SK-N-SH (cell line): ENCODE results near the gene GRID2IP.

Experiments used
- CTCF ChIP-seq: fragments of 200-600 bp; sonication (generic); IDR thresholded peaks from 2 replicates; pipeline ENCODE4 v1.6.1; 2017; ENCODE audit warnings: antibody characterized with exemption, mild to moderate bottlenecking, moderate library complexity
- EP300 ChIP-seq, 2 experiments: IDR thresholded peaks; 2 replicates each; pipeline versions ENCODE4 v1.4.0 to v1.6.1; 2012; ENCODE audit warnings: borderline replicate concordance in 1 of 2, low read depth in 1 of 2, low read length in 1 of 2
- EZH2phosphoT487 ChIP-seq: fragments of 200-600 bp; sonication (generic); IDR thresholded peaks from 2 replicates; pipeline ENCODE4 v1.6.1; 2017; ENCODE audit warnings: low read depth, mixed run types, mild to moderate bottlenecking, antibody characterized with exemption, moderate library complexity, borderline replicate concordance
- MAX ChIP-seq: IDR thresholded peaks from 2 replicates; pipeline ENCODE4 v1.4.0; 2012; ENCODE audit warnings: low read depth
- POLR2AphosphoS5 ChIP-seq: IDR thresholded peaks from 2 replicates; pipeline ENCODE4 v1.6.1; 2012; ENCODE audit warnings: low read depth, low read length
- RCOR1 ChIP-seq: fragments of 150-350 bp; IDR thresholded peaks from 2 replicates; pipeline ENCODE4 v1.6.1; 2017; ENCODE audit warnings: antibody characterized with exemption, low read length
- RFX5 ChIP-seq: IDR thresholded peaks from 2 replicates; pipeline ENCODE4 v1.6.1; 2012; ENCODE audit warnings: mild to moderate bottlenecking, improper control_type of control experiment, low read length
- TAF1 ChIP-seq: IDR thresholded peaks from 2 replicates; pipeline ENCODE4 v1.6.1; 2012; ENCODE audit warnings: low read depth, mild to moderate bottlenecking, low read length, moderate library complexity, borderline replicate concordance
- TEAD4 ChIP-seq: IDR thresholded peaks from 2 replicates; pipeline ENCODE4 v1.4.0; 2012; ENCODE audit warnings: mild to moderate bottlenecking, borderline replicate concordance; ENCODE audit not compliant: insufficient read depth
- TF ChIP-seq, protein P1 (sequence below): fragments of 150-350 bp; IDR thresholded peaks from 2 replicates; pipeline ENCODE4 v1.6.1; 2017; ENCODE audit warnings: antibody characterized with exemption, low read length, low read depth, borderline replicate concordance
- TF ChIP-seq, protein P2 (sequence below): IDR thresholded peaks from 2 replicates; pipeline ENCODE4; 2012

DNA sequence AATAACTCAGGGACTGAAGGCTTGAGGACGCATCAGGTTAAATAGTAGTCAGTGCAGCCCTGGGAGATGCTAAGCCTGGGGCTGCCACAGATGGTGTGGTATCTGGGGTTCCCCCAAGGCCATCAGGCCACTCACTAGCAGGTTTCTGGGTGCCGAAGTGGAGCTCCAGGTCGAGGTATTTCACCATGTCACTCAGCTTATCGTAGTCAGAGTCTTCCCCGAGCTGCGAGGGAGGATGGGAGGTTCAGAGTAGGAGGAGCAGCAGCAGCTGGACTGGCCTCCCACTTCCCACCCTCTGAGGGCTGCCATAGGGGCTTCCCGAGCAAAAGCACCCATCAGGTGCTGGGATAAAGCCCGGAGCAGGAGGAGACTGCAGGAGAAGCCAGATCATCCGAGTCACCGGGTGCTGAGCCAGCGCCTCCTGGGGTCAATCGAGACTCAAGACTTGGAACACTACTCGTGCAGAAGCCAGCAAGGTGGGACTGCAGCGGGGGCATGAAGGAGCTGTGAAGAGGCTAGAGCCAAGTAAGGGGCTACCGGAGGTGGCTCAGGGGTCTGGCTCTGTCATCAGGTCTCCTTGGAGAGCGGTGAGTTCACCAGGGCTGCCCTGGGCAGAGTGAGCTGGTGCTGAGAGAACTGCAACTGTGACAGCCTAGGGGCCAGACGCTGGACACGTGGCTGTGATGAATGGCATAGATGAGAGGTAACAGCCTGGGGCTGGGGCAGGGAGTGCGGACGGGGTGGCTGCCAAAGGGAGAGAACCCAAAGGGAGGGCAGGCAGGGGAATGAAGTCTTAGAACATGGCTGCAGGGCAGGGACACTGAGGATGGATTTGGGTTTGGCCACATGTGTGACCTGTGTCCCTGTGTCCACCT lies 45.3 kb downstream of the GRID2IP start:
- TF ChIP-seq TAF1, result no peak
- no peak for TF ChIP-seq EZH2phosphoT487
- TF ChIP-seq EP300 (IDR thresholded peaks at IDR 0.05; ENCODE audit: borderline replicate concordance in 1 of 2, low read depth in 1 of 2, low read length in 1 of 2), result no peak
- no peak for TF ChIP-seq RFX5
- TF ChIP-seq POLR2AphosphoS5, result no peak
- no peak for TF ChIP-seq MAX
- TF ChIP-seq, protein P1, sequence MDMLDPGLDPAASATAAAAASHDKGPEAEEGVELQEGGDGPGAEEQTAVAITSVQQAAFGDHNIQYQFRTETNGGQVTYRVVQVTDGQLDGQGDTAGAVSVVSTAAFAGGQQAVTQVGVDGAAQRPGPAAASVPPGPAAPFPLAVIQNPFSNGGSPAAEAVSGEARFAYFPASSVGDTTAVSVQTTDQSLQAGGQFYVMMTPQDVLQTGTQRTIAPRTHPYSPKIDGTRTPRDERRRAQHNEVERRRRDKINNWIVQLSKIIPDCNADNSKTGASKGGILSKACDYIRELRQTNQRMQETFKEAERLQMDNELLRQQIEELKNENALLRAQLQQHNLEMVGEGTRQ, result no peak
- TF ChIP-seq CTCF, result no peak
- no peak for TF ChIP-seq TEAD4
- no peak for TF ChIP-seq RCOR1
- TF ChIP-seq, protein P2, sequence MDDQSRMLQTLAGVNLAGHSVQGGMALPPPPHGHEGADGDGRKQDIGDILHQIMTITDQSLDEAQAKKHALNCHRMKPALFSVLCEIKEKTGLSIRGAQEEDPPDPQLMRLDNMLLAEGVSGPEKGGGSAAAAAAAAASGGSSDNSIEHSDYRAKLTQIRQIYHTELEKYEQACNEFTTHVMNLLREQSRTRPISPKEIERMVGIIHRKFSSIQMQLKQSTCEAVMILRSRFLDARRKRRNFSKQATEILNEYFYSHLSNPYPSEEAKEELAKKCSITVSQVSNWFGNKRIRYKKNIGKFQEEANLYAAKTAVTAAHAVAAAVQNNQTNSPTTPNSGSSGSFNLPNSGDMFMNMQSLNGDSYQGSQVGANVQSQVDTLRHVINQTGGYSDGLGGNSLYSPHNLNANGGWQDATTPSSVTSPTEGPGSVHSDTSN, result no peak
